H9 (cell line): ENCODE results near the gene MYO7A. TPM values are rescaled to one million over a fixed set of nuclear protein-coding genes. Genes with fewer than 3 reads are reported as not detected.

Experiments
- DNase-seq: peaks from one replicate; pipeline ENCODE4 v3.0.0-alpha.2; 2017
- H2AFZ ChIP-seq: one replicate; pipeline ENCODE4 v1.6.1; 2013; ENCODE audit warnings: mild to moderate bottlenecking, low read length, control low read depth, moderate library complexity
- H2AK5ac ChIP-seq: 2 replicates; pipeline ENCODE4 v1.6.1; 2013; ENCODE audit warnings: low read length, control low read depth, mixed read lengths; ENCODE audit not compliant: insufficient read length
- H2BK120ac ChIP-seq: one replicate; pipeline ENCODE4 v1.6.1; 2013; ENCODE audit warnings: low read depth, mild to moderate bottlenecking, low read length, control low read depth, inconsistent platforms; ENCODE audit not compliant: poor library complexity, severe bottlenecking
- H2BK12ac ChIP-seq: 2 replicates; pipeline ENCODE4 v1.6.1; 2013; ENCODE audit warnings: low read length, control low read depth, mixed read lengths, low read depth; ENCODE audit not compliant: insufficient read length
- H2BK15ac ChIP-seq: 2 replicates; pipeline ENCODE4 v1.6.1; 2013; ENCODE audit warnings: low read depth, low read length, control low read depth
- H2BK20ac ChIP-seq: one replicate; pipeline ENCODE4 v1.6.1; 2013; ENCODE audit warnings: low read depth, mild to moderate bottlenecking, low read length, control low read depth, inconsistent platforms; ENCODE audit not compliant: poor library complexity, severe bottlenecking
- H2BK5ac ChIP-seq: 2 replicates; pipeline ENCODE4 v1.6.1; 2013; ENCODE audit warnings: low read length, control low read depth, mixed read lengths; ENCODE audit not compliant: insufficient read length
- H3K14ac ChIP-seq: 2 replicates; pipeline ENCODE4 v1.6.1; 2013; ENCODE audit warnings: low read length, control low read depth; ENCODE audit not compliant: insufficient read depth
- H3K18ac ChIP-seq: 2 replicates; pipeline ENCODE4 v1.6.1; 2013; ENCODE audit warnings: low read depth, mild to moderate bottlenecking, mixed read lengths, low read length, control low read depth; ENCODE audit not compliant: insufficient read length
- H3K23ac ChIP-seq: 2 replicates; pipeline ENCODE4 v1.6.1; 2013; ENCODE audit warnings: low read length, control low read depth, mixed read lengths, low read depth; ENCODE audit not compliant: insufficient read length
- H3K23me2 ChIP-seq: 2 replicates; pipeline ENCODE4 v1.6.1; 2013; ENCODE audit warnings: low read depth, mild to moderate bottlenecking, mixed read lengths, low read length, control low read depth; ENCODE audit not compliant: insufficient read length, poor library complexity, severe bottlenecking
- H3K27ac ChIP-seq: 2 replicates; pipeline ENCODE4 v1.5.1; 2013; ENCODE audit warnings: low read length, control low read depth, mixed read lengths, low read depth; ENCODE audit not compliant: insufficient read length
- H3K27me3 ChIP-seq: 2 replicates; pipeline ENCODE4 v1.6.1; 2013; ENCODE audit warnings: low read length, control low read depth, inconsistent platforms; ENCODE audit not compliant: insufficient read depth
- H3K4ac ChIP-seq: 2 replicates; pipeline ENCODE4 v1.6.1; 2013; ENCODE audit warnings: low read depth, mild to moderate bottlenecking, control low read depth, inconsistent platforms, low read length, moderate library complexity
- H3K4me1 ChIP-seq: 2 replicates; pipeline ENCODE4 v1.6.1; 2013; ENCODE audit warnings: low read length, control low read depth, inconsistent platforms; ENCODE audit not compliant: insufficient read depth
- H3K4me2 ChIP-seq: 2 replicates; pipeline ENCODE4 v1.6.1; 2013; ENCODE audit warnings: low read length, control low read depth, mixed read lengths; ENCODE audit not compliant: insufficient read length, insufficient read depth
- H3K56ac ChIP-seq: 2 replicates; pipeline ENCODE4 v1.6.1; 2013; ENCODE audit warnings: low read depth, mild to moderate bottlenecking, mixed read lengths, low read length, control low read depth; ENCODE audit not compliant: insufficient read length
- H3K79me1 ChIP-seq: 2 replicates; pipeline ENCODE4 v1.6.1; 2013; ENCODE audit warnings: low read depth, mild to moderate bottlenecking, moderate library complexity, low read length, control low read depth, inconsistent platforms; ENCODE audit not compliant: insufficient read depth, poor library complexity, severe bottlenecking
- H3K79me2 ChIP-seq: 2 replicates; pipeline ENCODE4 v1.6.1; 2013; ENCODE audit warnings: low read length, control low read depth, inconsistent platforms; ENCODE audit not compliant: insufficient read depth
- H3K9ac ChIP-seq: 2 replicates; pipeline ENCODE4 v1.6.1; 2013; ENCODE audit warnings: low read length, control low read depth, mixed read lengths; ENCODE audit not compliant: insufficient read length; ENCODE audit errors: extremely low read depth
- H3K9me3 ChIP-seq: one replicate; pipeline ENCODE4 v1.6.1; 2013; ENCODE audit warnings: low read depth, low read length, inconsistent platforms; ENCODE audit not compliant: control insufficient read depth
- H3T11ph ChIP-seq: one replicate; pipeline ENCODE4 v1.6.1; 2013; ENCODE audit warnings: mild to moderate bottlenecking, low read length, control low read depth, inconsistent platforms
- H4K20me1 ChIP-seq: one replicate; pipeline ENCODE4 v1.6.1; 2013; ENCODE audit not compliant: control insufficient read depth, insufficient read length, insufficient read depth
- H4K5ac ChIP-seq: 2 replicates; pipeline ENCODE4 v1.6.1; 2013; ENCODE audit warnings: low read depth, mild to moderate bottlenecking, mixed read lengths, low read length, control low read depth; ENCODE audit not compliant: insufficient read length
- H4K8ac ChIP-seq: replicated peaks from 2 replicates; pipeline ENCODE4 v1.6.1; 2013; ENCODE audit warnings: low read length, control low read depth, mixed read lengths, low read depth; ENCODE audit not compliant: insufficient read length
- H4K91ac ChIP-seq: 2 replicates; pipeline ENCODE4 v1.6.1; 2013; ENCODE audit warnings: low read depth, mild to moderate bottlenecking, moderate library complexity, mixed read lengths, low read length, control low read depth; ENCODE audit not compliant: insufficient read length
- H3K27ac Mint-ChIP-seq, 3 experiments: 2 replicates in 2 of 3; 3 replicates in 1 of 3; pipeline ENCODE4 v1.8.0; 2020 to 2021; ENCODE audit warnings: mixed read lengths in 3 of 3, mild to moderate bottlenecking in 1 of 3, moderate library complexity in 1 of 3
- H3K27me3 Mint-ChIP-seq: 2 replicates; pipeline ENCODE4 v1.8.0; 2021; ENCODE audit warnings: low read depth, mild to moderate bottlenecking, moderate library complexity, mixed read lengths
- H3K36me3 Mint-ChIP-seq, 3 experiments: 2 replicates in 2 of 3; 3 replicates in 1 of 3; pipeline ENCODE4 v1.8.0; 2020 to 2021; ENCODE audit warnings: low read depth in 3 of 3, mixed read lengths in 3 of 3; ENCODE audit not compliant: insufficient read depth in 1 of 3
- H3K4me1 Mint-ChIP-seq, 2 experiments: 2 replicates each; pipeline ENCODE4 v1.8.0; 2020; ENCODE audit warnings: mixed read lengths in 2 of 2
- H3K4me3 Mint-ChIP-seq, 2 experiments: 2 replicates in 1 of 2; 3 replicates in 1 of 2; pipeline ENCODE4 v1.8.0; 2020 to 2021; ENCODE audit warnings: mild to moderate bottlenecking in 2 of 2, mixed read lengths in 2 of 2, moderate library complexity in 1 of 2
- H3K9me3 Mint-ChIP-seq, 2 experiments: 2 replicates in 1 of 2; 3 replicates in 1 of 2; pipeline ENCODE4 v1.8.0; 2020; ENCODE audit warnings: mild to moderate bottlenecking in 2 of 2, mixed read lengths in 2 of 2, moderate library complexity in 1 of 2
- CTCF ChIP-seq: fragments of 200-600 bp; sonication (generic); conservative IDR thresholded peaks from 3 replicates; pipeline ENCODE4 v1.8.0; 2021; ENCODE audit warnings: antibody characterized with exemption, mild to moderate bottlenecking
- whole genome bisulfite sequencing: extraction: QIAGEN DNeasy Blood & Tissue Kit; methylation state at CpG from one replicate; pipeline ENCODE4 v1.1.7; 2013; ENCODE audit warnings: missing lambda C conversion rate, low lambda C conversion rate, mixed read lengths; ENCODE audit not compliant: insufficient read length; ENCODE audit errors: extremely low coverage; 5-methylcytosine and 5-hydroxymethylcytosine counted together
- total RNA-seq: library from RNA; stranded (reverse); gene quantifications from 2 replicates; pipeline ENCODE4 v1.2.1, GENCODE V29; 2021

MYO7A gene
- total RNA-seq, 1 experiment from 2014 or later, result 1.6 TPM

GRCh38 chr11:77187776-77188632 is 60.0 kb downstream of the MYO7A start:
- Mint-ChIP-seq H3K27me3 (peaks cover 2% of the 10 kb centered on the region; the same call in 1 of the 2 replicates), H3K4me3 (no peak overlapping the region), H3K9me3 (no peaks in the 10 kb centered on the region), H3K27ac (no peak overlapping the region), H3K36me3 (no peaks in the 10 kb centered on the region), H3K4me1 (peaks cover 8 to 10% of the 10 kb centered on the region in 2 experiments)
- peak; percentile 78 for DNase-seq
- H4K91ac ChIP-seq, result no peak overlapping the region
- no peak overlapping the region for H3K4ac ChIP-seq
- H3T11ph ChIP-seq, result no peak overlapping the region
- H3K23ac ChIP-seq, result no peak overlapping the region
- H2BK20ac ChIP-seq, result no peak overlapping the region
- H2AK5ac ChIP-seq, result no peak overlapping the region
- no peak overlapping the region for H3K9ac ChIP-seq
- H3K27ac ChIP-seq, result no peak overlapping the region
- no peaks in the 10 kb centered on the region for H3K23me2 ChIP-seq
- no peak overlapping the region for H4K8ac ChIP-seq
- H2BK15ac ChIP-seq, result no peak overlapping the region
- no peak overlapping the region for H3K56ac ChIP-seq
- no peak overlapping the region for H2BK120ac ChIP-seq
- no peak overlapping the region for H3K18ac ChIP-seq
- no peak overlapping the region for H2BK12ac ChIP-seq
- no peak overlapping the region for H3K4me2 ChIP-seq
- H2BK5ac ChIP-seq, result no peak overlapping the region
- H3K27me3 ChIP-seq, result no peaks in the 10 kb centered on the region
- no peaks in the 10 kb centered on the region for H3K9me3 ChIP-seq
- H4K5ac ChIP-seq, result no peak overlapping the region
- peaks cover 4% of the 10 kb centered on the region for H4K20me1 ChIP-seq
- H3K79me2 ChIP-seq, result no peaks in the 10 kb centered on the region
- peaks cover 2% of the 10 kb centered on the region; the same call in 1 of the 2 replicates for H3K4me1 ChIP-seq
- peak; percentile 94 for TF ChIP-seq CTCF
- H3K79me1 ChIP-seq, result no peaks in the 10 kb centered on the region
- no peak overlapping the region for H2AFZ ChIP-seq
- no peak overlapping the region for H3K14ac ChIP-seq
- no CpG with 5 or more reads among the region's 7 CpGs for WGBS
